Measurements from ENCODE around the gene FTO. TPM values are rescaled to one million over a fixed set of nuclear protein-coding genes. Genes with fewer than 3 reads are reported as not detected.

FTO gene
- total and polyA plus RNA-seq, 2 of the 13 experiments (the other 11 are each of a cell fraction or from before 2014, with no cell fraction given), result 41.6 to 55.8 TPM

DNA sequence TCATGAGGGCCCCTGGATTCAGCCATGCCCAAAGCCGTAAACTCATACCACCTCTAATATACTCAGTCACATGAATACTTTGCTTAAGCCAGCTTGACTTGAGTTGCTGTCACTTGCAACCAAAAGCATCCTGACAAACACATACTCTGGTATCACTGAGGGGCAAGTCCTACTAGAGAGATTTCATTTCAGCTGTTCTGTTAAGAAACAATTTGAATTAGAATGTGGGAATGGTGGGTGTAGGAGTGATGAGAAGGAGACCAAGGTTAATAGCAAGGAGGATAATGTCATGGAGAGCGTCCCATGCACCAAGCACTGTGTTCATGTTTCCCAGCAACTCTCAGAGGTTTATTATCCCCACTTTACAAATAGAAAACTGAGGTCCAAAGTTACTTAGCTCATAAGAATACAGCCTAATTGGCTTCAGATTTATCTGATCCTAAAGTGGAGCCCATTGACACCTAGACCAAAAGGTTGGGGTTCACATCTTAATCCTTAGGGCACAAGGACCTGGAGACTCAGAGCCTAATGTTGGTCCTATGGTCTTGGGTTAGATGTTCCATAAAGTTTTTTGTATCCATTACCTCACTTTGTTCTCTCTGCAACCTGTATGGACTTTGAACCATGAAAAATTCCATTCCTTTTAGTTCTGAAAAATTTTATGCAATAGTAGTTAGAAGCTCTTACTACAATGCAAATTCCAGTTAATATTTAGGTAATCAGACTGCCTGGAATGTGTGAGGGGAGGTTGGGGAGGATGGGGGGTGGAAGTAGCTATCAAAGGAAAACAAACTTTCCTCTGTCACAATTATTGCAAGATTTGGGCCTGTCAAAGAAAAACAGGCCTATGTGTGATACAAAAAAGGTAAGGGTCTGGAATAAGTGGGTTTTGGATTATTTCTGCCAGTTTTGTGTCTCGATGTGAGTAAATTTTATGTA is 476.7 kb downstream of the FTO start (continued):
- TF ChIP-seq, protein P1, sequence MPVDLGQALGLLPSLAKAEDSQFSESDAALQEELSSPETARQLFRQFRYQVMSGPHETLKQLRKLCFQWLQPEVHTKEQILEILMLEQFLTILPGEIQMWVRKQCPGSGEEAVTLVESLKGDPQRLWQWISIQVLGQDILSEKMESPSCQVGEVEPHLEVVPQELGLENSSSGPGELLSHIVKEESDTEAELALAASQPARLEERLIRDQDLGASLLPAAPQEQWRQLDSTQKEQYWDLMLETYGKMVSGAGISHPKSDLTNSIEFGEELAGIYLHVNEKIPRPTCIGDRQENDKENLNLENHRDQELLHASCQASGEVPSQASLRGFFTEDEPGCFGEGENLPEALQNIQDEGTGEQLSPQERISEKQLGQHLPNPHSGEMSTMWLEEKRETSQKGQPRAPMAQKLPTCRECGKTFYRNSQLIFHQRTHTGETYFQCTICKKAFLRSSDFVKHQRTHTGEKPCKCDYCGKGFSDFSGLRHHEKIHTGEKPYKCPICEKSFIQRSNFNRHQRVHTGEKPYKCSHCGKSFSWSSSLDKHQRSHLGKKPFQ (CRISPR knock-in tag; IDR thresholded peaks at IDR 0.05; ENCODE audit: insufficient replicate concordance), result no peak
- TF ChIP-seq SALL1 (CRISPR knock-in tag; IDR thresholded peaks at IDR 0.05) (no peak; the same call in 1 of the 2 replicates), ZBTB21 (CRISPR knock-in tag; IDR thresholded peaks at IDR 0.05) (no peak; the same call in 1 of the 2 replicates), SAFB2 (CRISPR knock-in tag; IDR thresholded peaks at IDR 0.05; ENCODE audit: borderline replicate concordance, low read depth) (no peak), ZNF263 (CRISPR knock-in tag; IDR thresholded peaks at IDR 0.05) (no peak), ZNF674 (CRISPR knock-in tag; IDR thresholded peaks at IDR 0.05; ENCODE audit: low read depth) (no peak), HNRNPK (IDR thresholded peaks at IDR 0.05; ENCODE audit: low read depth, low read length, poor library complexity, severe bottlenecking) (peak; percentile 45), HES4 (CRISPR knock-in tag; IDR thresholded peaks at IDR 0.05; ENCODE audit: borderline replicate concordance) (no peak), FOXA3 (CRISPR knock-in tag; IDR thresholded peaks at IDR 0.05) (peak; percentile 70; the same call in 1 of the 2 replicates), ZNF24 (IDR thresholded peaks at IDR 0.05) (peak; percentile 26; the same call in 1 of the 2 replicates), JUNB (CRISPR knock-in tag; IDR thresholded peaks at IDR 0.05; ENCODE audit: borderline replicate concordance) (no peak), MAF1 (CRISPR knock-in tag; IDR thresholded peaks at IDR 0.05; ENCODE audit: borderline replicate concordance) (no peak), GFI1 (CRISPR knock-in tag; IDR thresholded peaks at IDR 0.05; ENCODE audit: borderline replicate concordance) (peak; percentile 48; the same call in 1 of the 2 replicates), ZNF232 (CRISPR knock-in tag; IDR thresholded peaks at IDR 0.05; ENCODE audit: borderline replicate concordance) (0 out of 2 replicates have a peak, but pooled peaks have one; percentile 27)
- TF ChIP-seq, protein P2, sequence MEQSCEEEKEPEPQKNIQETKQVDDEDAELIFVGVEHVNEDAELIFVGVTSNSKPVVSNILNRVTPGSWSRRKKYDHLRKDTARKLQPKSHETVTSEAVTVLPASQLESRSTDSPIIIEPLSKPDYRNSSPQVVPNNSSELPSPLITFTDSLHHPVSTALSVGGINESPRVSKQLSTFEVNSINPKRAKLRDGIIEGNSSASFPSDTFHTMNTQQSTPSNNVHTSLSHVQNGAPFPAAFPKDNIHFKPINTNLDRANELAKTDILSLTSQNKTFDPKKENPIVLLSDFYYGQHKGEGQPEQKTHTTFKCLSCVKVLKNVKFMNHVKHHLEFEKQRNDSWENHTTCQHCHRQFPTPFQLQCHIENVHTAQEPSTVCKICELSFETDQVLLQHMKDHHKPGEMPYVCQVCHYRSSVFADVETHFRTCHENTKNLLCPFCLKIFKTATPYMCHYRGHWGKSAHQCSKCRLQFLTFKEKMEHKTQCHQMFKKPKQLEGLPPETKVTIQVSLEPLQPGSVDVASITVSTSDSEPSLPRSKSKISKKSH (CRISPR knock-in tag; IDR thresholded peaks at IDR 0.05; ENCODE audit: borderline replicate concordance), result no peak
- TF ChIP-seq, protein P3, sequence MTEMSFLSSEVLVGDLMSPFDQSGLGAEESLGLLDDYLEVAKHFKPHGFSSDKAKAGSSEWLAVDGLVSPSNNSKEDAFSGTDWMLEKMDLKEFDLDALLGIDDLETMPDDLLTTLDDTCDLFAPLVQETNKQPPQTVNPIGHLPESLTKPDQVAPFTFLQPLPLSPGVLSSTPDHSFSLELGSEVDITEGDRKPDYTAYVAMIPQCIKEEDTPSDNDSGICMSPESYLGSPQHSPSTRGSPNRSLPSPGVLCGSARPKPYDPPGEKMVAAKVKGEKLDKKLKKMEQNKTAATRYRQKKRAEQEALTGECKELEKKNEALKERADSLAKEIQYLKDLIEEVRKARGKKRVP (CRISPR knock-in tag; IDR thresholded peaks at IDR 0.05), result peak in 1 of 2 experiments; percentile 86; a peak in 2 of 4 replicates
- TF ChIP-seq, protein P4, sequence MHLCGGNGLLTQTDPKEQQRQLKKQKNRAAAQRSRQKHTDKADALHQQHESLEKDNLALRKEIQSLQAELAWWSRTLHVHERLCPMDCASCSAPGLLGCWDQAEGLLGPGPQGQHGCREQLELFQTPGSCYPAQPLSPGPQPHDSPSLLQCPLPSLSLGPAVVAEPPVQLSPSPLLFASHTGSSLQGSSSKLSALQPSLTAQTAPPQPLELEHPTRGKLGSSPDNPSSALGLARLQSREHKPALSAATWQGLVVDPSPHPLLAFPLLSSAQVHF (CRISPR knock-in tag; IDR thresholded peaks at IDR 0.05), result no peak
- TF ChIP-seq, protein P5, sequence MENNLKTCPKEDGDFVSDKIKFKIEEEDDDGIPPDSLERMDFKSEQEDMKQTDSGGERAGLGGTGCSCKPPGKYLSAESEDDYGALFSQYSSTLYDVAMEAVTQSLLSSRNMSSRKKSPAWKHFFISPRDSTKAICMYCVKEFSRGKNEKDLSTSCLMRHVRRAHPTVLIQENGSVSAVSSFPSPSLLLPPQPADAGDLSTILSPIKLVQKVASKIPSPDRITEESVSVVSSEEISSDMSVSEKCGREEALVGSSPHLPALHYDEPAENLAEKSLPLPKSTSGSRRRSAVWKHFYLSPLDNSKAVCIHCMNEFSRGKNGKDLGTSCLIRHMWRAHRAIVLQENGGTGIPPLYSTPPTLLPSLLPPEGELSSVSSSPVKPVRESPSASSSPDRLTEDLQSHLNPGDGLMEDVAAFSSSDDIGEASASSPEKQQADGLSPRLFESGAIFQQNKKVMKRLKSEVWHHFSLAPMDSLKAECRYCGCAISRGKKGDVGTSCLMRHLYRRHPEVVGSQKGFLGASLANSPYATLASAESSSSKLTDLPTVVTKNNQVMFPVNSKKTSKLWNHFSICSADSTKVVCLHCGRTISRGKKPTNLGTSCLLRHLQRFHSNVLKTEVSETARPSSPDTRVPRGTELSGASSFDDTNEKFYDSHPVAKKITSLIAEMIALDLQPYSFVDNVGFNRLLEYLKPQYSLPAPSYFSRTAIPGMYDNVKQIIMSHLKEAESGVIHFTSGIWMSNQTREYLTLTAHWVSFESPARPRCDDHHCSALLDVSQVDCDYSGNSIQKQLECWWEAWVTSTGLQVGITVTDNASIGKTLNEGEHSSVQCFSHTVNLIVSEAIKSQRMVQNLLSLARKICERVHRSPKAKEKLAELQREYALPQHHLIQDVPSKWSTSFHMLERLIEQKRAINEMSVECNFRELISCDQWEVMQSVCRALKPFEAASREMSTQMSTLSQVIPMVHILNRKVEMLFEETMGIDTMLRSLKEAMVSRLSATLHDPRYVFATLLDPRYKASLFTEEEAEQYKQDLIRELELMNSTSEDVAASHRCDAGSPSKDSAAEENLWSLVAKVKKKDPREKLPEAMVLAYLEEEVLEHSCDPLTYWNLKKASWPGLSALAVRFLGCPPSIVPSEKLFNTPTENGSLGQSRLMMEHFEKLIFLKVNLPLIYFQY (CRISPR knock-in tag; IDR thresholded peaks at IDR 0.05; ENCODE audit: borderline replicate concordance), result no peak
